ENCODE measurements around the gene CCDC85A.

CCDC85A gene

DNA sequence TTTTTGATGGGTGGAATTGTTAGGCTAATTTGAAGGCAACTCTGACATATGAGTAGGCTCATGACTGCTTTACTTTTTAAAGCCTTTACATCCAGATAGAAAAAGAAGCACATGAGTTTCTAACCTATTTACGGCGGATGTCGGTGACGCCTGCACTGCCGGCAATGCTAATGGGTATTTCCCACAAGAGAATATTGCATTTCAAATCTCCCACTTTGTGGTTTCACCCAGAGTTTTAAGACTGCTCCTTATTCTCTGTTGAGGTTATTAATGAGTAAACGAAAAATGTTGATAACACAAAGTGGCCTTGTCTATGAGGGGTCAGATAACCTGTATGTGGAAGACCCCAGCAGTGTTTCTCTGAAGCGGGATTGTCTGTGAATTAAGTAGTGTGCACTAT is 14.0 kb downstream of the CCDC85A start:
- H3K9ac ChIP-seq (ENCODE audit: insufficient read length, low read depth) = no peak overlapping the region
- no peaks in the 10 kb centered on the region for H3K36me3 ChIP-seq (ENCODE audit: insufficient read depth, insufficient read length, low read length)
- no peak for DNase-seq (ENCODE audit: low read depth, low spot score)
- H3K27me3 ChIP-seq (ENCODE audit: insufficient read depth, insufficient read length) = no peaks in the 10 kb centered on the region
- no peaks in the 10 kb centered on the region for H3K4me1 ChIP-seq (ENCODE audit: insufficient read depth, insufficient read length)
- TF ChIP-seq SUZ12 (IDR thresholded peaks at IDR 0.05; ENCODE audit: extremely low read depth, insufficient read depth, insufficient read length) (no peak), ZNF274 (IDR thresholded peaks at IDR 0.05; ENCODE audit: low read depth, low read length) (no peak), YY1 (IDR thresholded peaks at IDR 0.05; ENCODE audit: insufficient read depth, insufficient read length) (no peak)
- no peak overlapping the region for H3K4me3 ChIP-seq (ENCODE audit: insufficient read length, low read depth)
- no peaks in the 10 kb centered on the region for H3K9me3 ChIP-seq (ENCODE audit: insufficient read depth, low read length)

DNA sequence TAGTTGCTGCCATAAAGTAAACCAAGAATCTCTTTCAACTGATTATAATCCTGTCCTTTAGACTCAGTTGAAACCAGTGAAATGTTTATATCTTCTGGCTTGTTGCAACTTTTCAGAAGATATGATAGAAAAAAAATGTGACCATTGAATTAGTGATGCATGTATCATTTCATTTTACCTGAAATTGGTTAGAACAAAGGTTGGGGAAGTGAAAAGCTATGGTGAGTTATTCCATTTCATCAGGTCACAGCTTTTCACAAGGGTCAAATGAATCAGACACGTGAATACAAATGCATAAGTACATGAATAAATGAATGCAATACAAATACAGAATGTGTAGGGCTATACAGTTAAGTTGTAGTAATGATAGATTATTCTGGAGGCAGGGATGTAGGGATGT is 15.1 kb downstream of the CCDC85A start:
- no peak for DNase-seq (ENCODE audit: low read depth, low spot score)
- TF ChIP-seq ZNF274 (IDR thresholded peaks at IDR 0.05; ENCODE audit: low read depth, low read length) (no peak), YY1 (IDR thresholded peaks at IDR 0.05; ENCODE audit: insufficient read depth, insufficient read length) (no peak), SUZ12 (IDR thresholded peaks at IDR 0.05; ENCODE audit: extremely low read depth, insufficient read depth, insufficient read length) (no peak)
- H3K27me3 ChIP-seq (ENCODE audit: insufficient read depth, insufficient read length) = no peaks in the 10 kb centered on the region
- no peaks in the 10 kb centered on the region for H3K36me3 ChIP-seq (ENCODE audit: insufficient read depth, insufficient read length, low read length)
- no peaks in the 10 kb centered on the region for H3K9me3 ChIP-seq (ENCODE audit: insufficient read depth, low read length)
- H3K9ac ChIP-seq (ENCODE audit: insufficient read length, low read depth) = no peak overlapping the region
- H3K4me3 ChIP-seq (ENCODE audit: insufficient read length, low read depth) = no peak overlapping the region
- H3K4me1 ChIP-seq (ENCODE audit: insufficient read depth, insufficient read length) = no peaks in the 10 kb centered on the region

DNA sequence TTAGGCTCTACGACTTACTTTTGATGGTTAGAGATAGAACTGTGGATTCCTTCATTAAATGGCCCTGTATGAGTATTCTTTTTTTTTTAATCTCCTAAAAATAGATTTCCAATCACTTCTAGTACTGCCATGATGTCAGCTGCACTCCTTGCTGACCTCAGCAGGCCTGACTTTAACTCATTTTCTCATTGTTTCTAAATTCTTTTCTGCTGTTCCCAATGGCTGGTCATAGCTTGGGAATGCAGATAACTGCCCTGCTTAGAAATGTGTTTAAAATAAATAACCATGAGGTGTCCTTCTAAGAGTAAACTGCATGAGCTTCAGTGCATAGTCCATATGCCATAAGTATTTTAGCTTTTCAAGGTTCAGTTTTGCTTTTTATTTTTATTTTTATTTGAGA is 15.7 kb downstream of the CCDC85A start:
- DNase-seq (ENCODE audit: low read depth, low spot score) = no peak
- H3K9me3 ChIP-seq (ENCODE audit: insufficient read depth, low read length) = no peaks in the 10 kb centered on the region
- no peaks in the 10 kb centered on the region for H3K36me3 ChIP-seq (ENCODE audit: insufficient read depth, insufficient read length, low read length)
- no peaks in the 10 kb centered on the region for H3K27me3 ChIP-seq (ENCODE audit: insufficient read depth, insufficient read length)
- TF ChIP-seq SUZ12 (IDR thresholded peaks at IDR 0.05; ENCODE audit: extremely low read depth, insufficient read depth, insufficient read length) (no peak), ZNF274 (IDR thresholded peaks at IDR 0.05; ENCODE audit: low read depth, low read length) (no peak), YY1 (IDR thresholded peaks at IDR 0.05; ENCODE audit: insufficient read depth, insufficient read length) (no peak)
- H3K9ac ChIP-seq (ENCODE audit: insufficient read length, low read depth) = no peak overlapping the region
- H3K4me1 ChIP-seq (ENCODE audit: insufficient read depth, insufficient read length) = no peaks in the 10 kb centered on the region
- no peak overlapping the region for H3K4me3 ChIP-seq (ENCODE audit: insufficient read length, low read depth)

DNA sequence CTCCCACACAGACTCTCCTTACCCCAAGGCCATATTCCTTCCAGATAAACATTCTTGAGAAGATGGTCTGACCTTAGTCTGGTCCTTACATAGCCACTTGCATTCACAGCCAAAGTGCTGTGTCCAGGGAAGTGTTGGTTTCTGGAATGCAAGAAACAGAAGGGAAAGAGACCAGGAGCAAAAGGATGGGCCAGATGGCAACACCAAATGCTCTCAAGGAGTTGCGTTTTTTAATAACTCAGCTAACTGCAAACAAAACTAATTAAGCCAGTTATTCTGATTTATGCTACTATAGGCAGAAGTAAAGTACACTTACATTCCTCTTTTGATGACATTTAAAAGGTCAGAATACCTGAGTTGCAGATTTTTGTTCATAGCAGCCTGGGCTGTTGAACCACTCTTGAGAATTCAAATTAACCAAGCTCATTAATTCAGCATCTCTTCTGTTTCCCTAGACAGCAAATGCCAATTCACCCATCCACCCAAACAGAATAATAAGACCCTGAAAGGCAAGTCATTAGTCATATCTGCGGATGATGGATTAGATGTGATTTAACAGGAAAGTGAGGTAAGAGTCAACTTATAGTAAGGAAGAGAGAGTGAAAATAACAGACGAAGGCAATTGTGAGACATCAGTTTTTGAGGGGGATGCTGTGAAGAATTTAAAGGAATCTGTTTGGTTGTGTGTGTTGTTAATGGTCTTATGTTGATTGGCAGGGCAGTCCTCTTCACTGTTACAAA is 18.8 kb downstream of the CCDC85A start:
- TF ChIP-seq ZNF274 (IDR thresholded peaks at IDR 0.05; ENCODE audit: low read depth, low read length) (no peak), YY1 (IDR thresholded peaks at IDR 0.05; ENCODE audit: insufficient read depth, insufficient read length) (no peak), SUZ12 (IDR thresholded peaks at IDR 0.05; ENCODE audit: extremely low read depth, insufficient read depth, insufficient read length) (no peak)
- Histone ChIP-seq H3K9me3 (ENCODE audit: insufficient read depth, low read length) (no peaks in the 10 kb centered on the region), H3K4me1 (ENCODE audit: insufficient read depth, insufficient read length) (no peaks in the 10 kb centered on the region), H3K4me3 (ENCODE audit: insufficient read length, low read depth) (no peak overlapping the region), H3K9ac (ENCODE audit: insufficient read length, low read depth) (no peak overlapping the region), H3K27me3 (ENCODE audit: insufficient read depth, insufficient read length) (no peaks in the 10 kb centered on the region), H3K36me3 (ENCODE audit: insufficient read depth, insufficient read length, low read length) (no peaks in the 10 kb centered on the region)
- no peak for DNase-seq (ENCODE audit: low read depth, low spot score)

DNA sequence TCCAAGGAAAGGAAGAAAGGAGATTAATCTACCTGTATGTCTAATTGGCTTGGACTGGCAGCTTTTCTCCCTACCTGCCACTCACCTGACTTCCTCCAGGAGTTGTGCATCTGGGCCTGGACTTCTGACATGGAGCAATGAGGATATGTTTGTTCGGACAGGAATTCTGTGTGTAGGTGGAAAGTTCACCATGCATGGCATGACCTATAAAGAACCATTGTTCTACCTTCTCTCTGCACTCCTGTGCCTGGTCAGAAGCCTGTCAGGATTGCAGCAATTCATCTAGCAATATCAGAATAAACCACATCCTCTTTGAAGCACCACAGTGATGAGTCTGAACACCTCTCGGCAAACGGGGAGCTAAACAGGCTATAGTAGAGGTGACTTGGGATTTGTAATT is 20.8 kb downstream of the CCDC85A start:
- H3K4me3 ChIP-seq (ENCODE audit: insufficient read length, low read depth) = no peak overlapping the region
- H3K4me1 ChIP-seq (ENCODE audit: insufficient read depth, insufficient read length) = no peaks in the 10 kb centered on the region
- DNase-seq (ENCODE audit: low read depth, low spot score) = no peak
- no peaks in the 10 kb centered on the region for H3K9me3 ChIP-seq (ENCODE audit: insufficient read depth, low read length)
- no peaks in the 10 kb centered on the region for H3K27me3 ChIP-seq (ENCODE audit: insufficient read depth, insufficient read length)
- no peak for TF ChIP-seq ZNF274 (IDR thresholded peaks at IDR 0.05; ENCODE audit: low read depth, low read length)
- TF ChIP-seq YY1 (IDR thresholded peaks at IDR 0.05; ENCODE audit: insufficient read depth, insufficient read length) = no peak
- TF ChIP-seq SUZ12 (IDR thresholded peaks at IDR 0.05; ENCODE audit: extremely low read depth, insufficient read depth, insufficient read length) = no peak
- no peaks in the 10 kb centered on the region for H3K36me3 ChIP-seq (ENCODE audit: insufficient read depth, insufficient read length, low read length)
- no peak overlapping the region for H3K9ac ChIP-seq (ENCODE audit: insufficient read length, low read depth)

DNA sequence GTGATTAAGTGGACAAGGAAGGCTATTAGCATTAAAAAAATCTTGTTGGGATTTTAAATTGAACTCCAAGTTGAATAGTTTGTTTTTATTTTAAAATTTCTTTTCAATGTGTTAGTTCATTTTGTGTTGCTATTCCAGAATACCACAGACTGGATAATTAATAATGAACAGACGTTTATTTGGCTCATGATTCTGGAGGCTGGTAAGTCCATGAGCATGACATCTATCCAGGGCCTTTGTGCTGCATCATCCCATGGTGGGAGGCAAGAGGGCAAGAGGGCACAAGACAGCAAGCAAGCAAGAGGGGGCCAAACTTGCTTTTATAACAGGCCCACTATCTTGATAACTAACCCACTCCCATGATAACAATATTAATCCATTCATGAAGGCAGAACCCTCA is 22.5 kb downstream of the CCDC85A start:
- no peak for DNase-seq (ENCODE audit: low read depth, low spot score)
- Histone ChIP-seq H3K4me1 (ENCODE audit: insufficient read depth, insufficient read length) (no peaks in the 10 kb centered on the region), H3K4me3 (ENCODE audit: insufficient read length, low read depth) (no peak overlapping the region)

DNA sequence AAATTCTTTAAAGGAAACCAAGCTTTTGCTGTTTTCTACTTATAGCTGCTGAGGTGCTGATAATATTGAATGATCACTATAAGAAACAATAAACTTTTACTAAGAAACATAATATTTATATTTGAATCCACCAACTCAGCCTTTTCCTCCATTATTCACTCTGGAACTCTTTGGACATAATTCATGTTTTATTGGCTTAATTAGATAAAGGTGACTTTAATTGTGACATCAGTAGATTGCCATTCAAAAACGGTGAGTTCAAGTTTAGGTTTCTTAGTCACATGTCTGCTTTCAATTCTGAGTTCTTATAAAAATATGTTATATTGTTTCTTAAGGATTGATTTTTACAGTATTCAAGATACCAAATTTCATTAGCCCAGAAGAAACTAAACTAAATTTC is 24.0 kb downstream of the CCDC85A start:
- DNase-seq (ENCODE audit: low read depth, low spot score) = no peak
- TF ChIP-seq YY1 (IDR thresholded peaks at IDR 0.05; ENCODE audit: insufficient read depth, insufficient read length) (no peak), SUZ12 (IDR thresholded peaks at IDR 0.05; ENCODE audit: extremely low read depth, insufficient read depth, insufficient read length) (no peak), ZNF274 (IDR thresholded peaks at IDR 0.05; ENCODE audit: low read depth, low read length) (no peak)
- Histone ChIP-seq H3K9me3 (ENCODE audit: insufficient read depth, low read length) (no peaks in the 10 kb centered on the region), H3K4me1 (ENCODE audit: insufficient read depth, insufficient read length) (no peaks in the 10 kb centered on the region), H3K4me3 (ENCODE audit: insufficient read length, low read depth) (no peak overlapping the region), H3K27me3 (ENCODE audit: insufficient read depth, insufficient read length) (no peaks in the 10 kb centered on the region), H3K36me3 (ENCODE audit: insufficient read depth, insufficient read length, low read length) (no peaks in the 10 kb centered on the region), H3K9ac (ENCODE audit: insufficient read length, low read depth) (no peak overlapping the region)

More for the DNA sequence above, 22.5 kb downstream of the CCDC85A start:
- H3K9ac ChIP-seq (ENCODE audit: insufficient read length, low read depth) = no peak overlapping the region
- H3K27me3 ChIP-seq (ENCODE audit: insufficient read depth, insufficient read length) = no peaks in the 10 kb centered on the region
- TF ChIP-seq SUZ12 (IDR thresholded peaks at IDR 0.05; ENCODE audit: extremely low read depth, insufficient read depth, insufficient read length) = no peak
- TF ChIP-seq YY1 (IDR thresholded peaks at IDR 0.05; ENCODE audit: insufficient read depth, insufficient read length) = no peak
- TF ChIP-seq ZNF274 (IDR thresholded peaks at IDR 0.05; ENCODE audit: low read depth, low read length) = no peak
- H3K9me3 ChIP-seq (ENCODE audit: insufficient read depth, low read length) = no peaks in the 10 kb centered on the region
- H3K36me3 ChIP-seq (ENCODE audit: insufficient read depth, insufficient read length, low read length) = no peaks in the 10 kb centered on the region

All from NT2/D1 (cell line).